Measurements from ENCODE around the gene SLC3A2. TPM values are rescaled to one million over a fixed set of nuclear protein-coding genes. Genes with fewer than 3 reads are reported as not detected.

SLC3A2 gene
- total RNA-seq, result 169 and 184 TPM in 2 replicates

DNA sequence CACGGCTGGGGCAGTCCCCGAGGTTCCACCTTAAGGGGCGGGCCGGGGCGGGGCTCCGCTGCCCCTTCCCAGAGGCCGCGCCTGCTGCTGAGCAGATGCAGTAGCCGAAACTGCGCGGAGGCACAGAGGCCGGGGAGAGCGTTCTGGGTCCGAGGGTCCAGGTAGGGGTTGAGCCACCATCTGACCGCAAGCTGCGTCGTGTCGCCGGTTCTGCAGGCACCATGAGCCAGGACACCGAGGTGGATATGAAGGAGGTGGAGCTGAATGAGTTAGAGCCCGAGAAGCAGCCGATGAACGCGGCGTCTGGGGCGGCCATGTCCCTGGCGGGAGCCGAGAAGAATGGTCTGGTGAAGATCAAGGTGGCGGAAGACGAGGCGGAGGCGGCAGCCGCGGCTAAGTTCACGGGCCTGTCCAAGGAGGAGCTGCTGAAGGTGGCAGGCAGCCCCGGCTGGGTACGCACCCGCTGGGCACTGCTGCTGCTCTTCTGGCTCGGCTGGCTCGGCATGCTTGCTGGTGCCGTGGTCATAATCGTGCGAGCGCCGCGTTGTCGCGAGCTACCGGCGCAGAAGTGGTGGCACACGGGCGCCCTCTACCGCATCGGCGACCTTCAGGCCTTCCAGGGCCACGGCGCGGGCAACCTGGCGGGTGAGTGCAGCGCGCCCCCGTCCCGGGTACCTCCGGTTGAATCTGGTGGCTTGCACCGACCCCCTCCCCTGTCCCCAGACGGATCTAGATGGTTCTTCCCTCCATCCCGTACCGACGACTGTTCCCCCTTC, at the start of gene SLC3A2:
Gene SLC3A2, plus strand, starts transcription at position 94 of the 776 bp plus-strand sequence. Its CDS starts 128 bp downstream, at position 222.

DNA sequence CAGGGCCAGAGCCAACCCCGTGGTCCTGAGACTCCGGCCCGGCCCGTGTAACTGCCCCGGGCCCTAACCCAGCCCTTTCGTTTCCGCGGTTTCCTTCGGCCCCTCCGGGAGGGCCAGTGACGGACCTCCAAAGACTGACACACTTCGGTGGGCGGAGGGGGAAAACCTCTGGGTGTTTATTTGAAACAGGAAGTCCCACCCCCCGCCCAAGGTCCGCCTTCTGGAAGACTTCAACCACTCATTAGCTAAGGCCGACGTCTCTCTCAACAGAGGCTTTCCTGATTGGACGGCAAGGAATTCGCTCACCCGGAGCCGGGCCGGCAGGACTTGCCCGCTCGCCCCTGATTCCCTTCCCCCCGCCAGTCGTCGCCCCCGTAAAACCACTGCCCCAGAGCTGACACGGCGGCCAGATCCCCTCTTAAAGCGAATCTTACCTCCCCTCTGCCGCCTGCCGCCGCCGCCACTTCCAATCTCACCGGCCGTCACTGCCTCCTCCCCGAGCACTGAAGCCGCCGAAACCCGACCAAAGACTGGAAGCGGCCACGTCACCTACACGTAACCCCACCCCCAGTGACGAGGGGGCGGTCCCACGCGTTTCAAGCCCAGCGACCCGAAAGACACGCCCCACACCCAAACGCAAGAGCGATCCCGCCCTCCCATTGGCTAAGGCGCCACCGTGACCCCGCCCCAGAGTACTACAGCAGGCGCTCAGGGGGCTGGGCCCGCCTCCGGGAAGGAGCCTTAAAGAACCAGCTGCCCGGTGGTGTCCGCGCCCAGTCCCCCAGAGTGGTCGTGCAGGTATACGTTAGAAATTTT, 49.0 kb upstream of the SLC3A2 start, which contains the start of gene STX5:
Gene STX5, minus strand, starts transcription at position 532 of the 816 bp plus-strand sequence. CDS start 808 bp downstream, outside the sequence.

DNA sequence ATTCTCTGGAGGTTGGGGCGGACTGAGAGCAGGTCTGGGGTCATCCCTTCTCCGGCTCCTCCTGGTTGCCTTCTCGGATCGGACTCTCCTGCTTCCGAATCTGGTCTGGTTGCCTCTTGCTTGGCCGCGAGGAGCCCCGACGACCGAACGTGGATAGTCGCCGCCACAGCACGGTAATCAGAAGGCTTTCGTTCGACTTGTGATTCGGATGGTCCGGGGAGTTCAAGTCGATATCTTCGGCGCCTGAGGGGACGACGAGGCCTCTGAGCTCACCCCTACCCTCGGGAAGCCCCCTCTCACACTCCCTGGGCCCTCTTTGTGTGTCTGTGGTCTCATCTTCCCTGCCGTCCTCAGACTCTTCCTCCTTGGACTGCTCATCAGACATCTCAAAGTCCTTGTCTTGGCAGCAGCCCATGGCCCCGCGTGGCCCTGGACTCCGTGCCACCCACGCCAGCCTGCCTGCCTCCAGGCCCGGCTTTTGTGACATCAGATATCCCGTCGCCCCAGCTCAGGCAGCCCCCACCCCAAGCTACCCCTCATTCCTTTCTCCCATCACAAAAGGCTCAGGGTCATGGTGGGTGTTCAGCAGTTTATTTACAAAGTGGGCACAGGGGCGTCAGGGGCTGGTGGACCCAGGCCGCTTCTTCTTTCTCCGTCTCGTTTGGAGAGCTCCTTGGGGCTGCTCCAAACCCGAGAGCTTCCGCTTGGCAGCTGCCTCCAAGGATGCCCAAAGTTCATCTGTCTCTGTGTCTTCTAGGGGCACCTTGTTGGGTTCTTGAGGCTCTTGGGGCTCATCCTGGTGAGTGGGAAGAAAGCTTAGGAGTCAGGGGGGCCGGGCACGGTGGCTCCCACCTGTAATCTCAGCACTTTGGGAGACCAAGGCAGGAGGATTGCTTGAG, 48.1 kb upstream of the SLC3A2 start, which contains the start of gene TEX54:
Gene TEX54, minus strand, starts transcription at position 506 of the 899 bp plus-strand sequence.

GRCh38 chr11:62839050-62839945, 41.4 kb upstream of the SLC3A2 start, which contains the start of gene WDR74:
WDR74 (minus strand) TSS chr11:62839590; CDS start chr11:62839570, 20 bp downstream.

DNA sequence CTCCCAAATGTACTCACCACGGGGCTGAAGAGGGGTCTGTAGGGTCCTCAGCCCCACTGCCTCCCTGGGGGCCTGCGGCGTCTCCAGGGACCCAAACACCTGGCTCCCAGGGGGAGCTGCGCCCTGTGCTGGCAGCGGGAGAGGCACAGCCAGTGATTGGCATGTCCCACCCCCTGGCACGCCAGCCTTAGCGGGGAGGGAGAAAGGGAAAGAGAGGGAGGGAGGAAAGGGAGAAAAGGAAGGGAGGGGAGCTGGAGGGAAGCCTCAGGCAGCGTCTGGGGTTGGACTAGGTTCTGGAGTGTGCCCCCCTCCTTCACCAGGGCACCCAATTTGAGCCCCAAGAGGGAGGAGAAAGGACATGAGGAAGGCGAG, 40.5 kb downstream of the SLC3A2 start, which contains the start of gene CHRM1:
Gene CHRM1, minus strand, starts transcription at position 163 of the 372 bp plus-strand sequence. CDS start 10,263 bp downstream, outside the sequence.

Small RNA genes within 50 kb of the gene (small RNA-seq; reads per million reads assigned to genes)
- gene RF00099 (not detected), gene RN7SL259P (not detected), gene SNORD22 (not detected), gene SNORD26 (not detected), gene SNORD27 (not detected), gene SNORD28 (not detected), gene SNORD30 (98.8 reads per million, percentile 98 among the genes with 10 or more reads in this experiment)

Other genes starting within 250 kb of the SLC3A2 start
- 248 and 270 TPM in 2 replicates for gene GANAB, start 234.3 kb upstream of the SLC3A2 start, total RNA-seq
- 25.5 and 29.4 TPM in 2 replicates for gene INTS5, start 227.6 kb upstream of the SLC3A2 start, total RNA-seq
- gene C11orf98, start 215.7 kb upstream of the SLC3A2 start, total RNA-seq, result 14.9 and 20.3 TPM in 2 replicates
- gene CSKMT, start 215.6 kb upstream of the SLC3A2 start, total RNA-seq, result 3.2 and 7.3 TPM in 2 replicates
- gene UQCC3, start 209.2 kb upstream of the SLC3A2 start, total RNA-seq, result 4.4 and 5.6 TPM in 2 replicates
- gene LBHD1, start 208.6 kb upstream of the SLC3A2 start, total RNA-seq, result 4.0 and 4.5 TPM in 2 replicates
- gene UBXN1, start 201.8 kb upstream of the SLC3A2 start, total RNA-seq, result 70.9 and 82.1 TPM in 2 replicates
- gene LRRN4CL, start 191.4 kb upstream of the SLC3A2 start, total RNA-seq, result 63.6 and 104 TPM in 2 replicates
- 47.2 and 64.5 TPM in 2 replicates for gene BSCL2, start 173.5 kb upstream of the SLC3A2 start, total RNA-seq
- gene GNG3, start 173.2 kb upstream of the SLC3A2 start, total RNA-seq, result not detected in 2 replicates
- 7.5 and 10.9 TPM in 2 replicates for gene HNRNPUL2, start 153.4 kb upstream of the SLC3A2 start, total RNA-seq
- gene TTC9C, start 152.4 kb upstream of the SLC3A2 start, total RNA-seq, result 27.9 and 36.0 TPM in 2 replicates
- gene ZBTB3, start 126.7 kb upstream of the SLC3A2 start, total RNA-seq, result 19.3 and 21.4 TPM in 2 replicates
- 34.9 and 47.2 TPM in 2 replicates for gene POLR2G, start 119.3 kb upstream of the SLC3A2 start, total RNA-seq
- gene TAF6L, start 109.5 kb upstream of the SLC3A2 start, total RNA-seq, result 13.5 and 19.5 TPM in 2 replicates
- gene TMEM179B, start 93.5 kb upstream of the SLC3A2 start, total RNA-seq, result 38.0 and 38.1 TPM in 2 replicates
- gene TMEM223, start 88.9 kb upstream of the SLC3A2 start, total RNA-seq, result 12.3 and 13.1 TPM in 2 replicates
- gene NXF1, start 75.5 kb upstream of the SLC3A2 start, total RNA-seq, result 30.5 and 38.9 TPM in 2 replicates
- 48.3 and 56.5 TPM in 2 replicates for gene STX5, start 48.8 kb upstream of the SLC3A2 start, total RNA-seq
- gene TEX54, start 48.1 kb upstream of the SLC3A2 start, total RNA-seq, result not detected in 2 replicates
- 28.9 and 29.1 TPM in 2 replicates for gene WDR74, start 41.3 kb upstream of the SLC3A2 start, total RNA-seq
- not detected in 2 replicates for gene CHRM1, start 40.5 kb downstream of the SLC3A2 start, total RNA-seq
- not detected in 2 replicates for gene SLC22A6, start 104.1 kb downstream of the SLC3A2 start, total RNA-seq
- gene SLC22A8, start 134.9 kb downstream of the SLC3A2 start, total RNA-seq, result not detected in 2 replicates

Data from hair follicle dermal papilla cell (primary cell).